PC-9 (cell line): ENCODE results near the gene FLRT3. TPM values are rescaled to one million over a fixed set of nuclear protein-coding genes. Genes with fewer than 3 reads are reported as not detected.

ENCODE experiments used
- BruUV-seq: library from RNA; stranded (reverse); fragments of 400-500 nt; replicated peaks from 2 replicates; lab custom pipeline; 2021; lab: Mats Ljungman, UMichigan
- CTCF ChIA-PET: fragments of 300-600 bp; sonication (Branson Sonifier 250); formaldehyde crosslinking; loops from one replicate; lab custom pipeline; 2022; ENCODE audit warnings: antibody characterized with exemption; lab: Charles Lee
- POLR2A ChIA-PET: fragments of 300-600 bp; sonication (Branson Sonifier 250); formaldehyde crosslinking; loops from one replicate; lab custom pipeline; 2022; ENCODE audit warnings: antibody characterized with exemption; ENCODE audit not compliant: unreplicated experiment; lab: Charles Lee
- DNase-seq, 2 experiments: peaks; one replicate each; pipeline versions ENCODE4 v3.0.0 to v3.0.0-alpha.2; 2015 to 2022; ENCODE audit warnings: mixed read lengths in 1 of 2
- H2AFZ ChIP-seq: fragments of 200-600 bp; sonication (generic); 2 replicates; pipeline ENCODE4 v1.8.1; 2017; ENCODE audit warnings: antibody characterized with exemption
- H3F3A ChIP-seq: fragments of 200-600 bp; sonication (generic); 2 replicates; pipeline ENCODE4 v1.8.1; 2017; ENCODE audit warnings: antibody characterized with exemption, mild to moderate bottlenecking, low read depth; ENCODE audit not compliant: insufficient read depth
- H3K27ac ChIP-seq: fragments of 200-600 bp; sonication (generic); 2 replicates; pipeline ENCODE4 v1.6.1; 2016; ENCODE audit warnings: mixed run types
- H3K27me3 ChIP-seq: fragments of 200-600 bp; sonication (generic); 2 replicates; pipeline ENCODE4 v1.6.1; 2016; ENCODE audit warnings: low read depth, mixed run types; ENCODE audit not compliant: insufficient read depth
- H3K36me3 ChIP-seq: fragments of 200-600 bp; sonication (generic); 2 replicates; pipeline ENCODE4 v1.6.1; 2016; ENCODE audit warnings: low read depth, mixed run types
- H3K4me1 ChIP-seq: fragments of 200-600 bp; sonication (generic); replicated peaks from 2 replicates; pipeline ENCODE4 v1.6.1; 2016; ENCODE audit warnings: mixed run types; ENCODE audit not compliant: insufficient read depth
- H3K4me2 ChIP-seq: fragments of 200-600 bp; sonication (generic); 2 replicates; pipeline ENCODE4 v1.6.1; 2017; ENCODE audit warnings: mixed run types
- H3K4me3 ChIP-seq: fragments of 200-600 bp; sonication (generic); 2 replicates; pipeline ENCODE4 v1.6.1; 2016; ENCODE audit warnings: mixed run types
- H3K79me2 ChIP-seq: fragments of 200-600 bp; sonication (generic); 2 replicates; pipeline ENCODE4 v1.6.1; 2017; ENCODE audit warnings: low read depth, mixed run types
- H3K9me2 ChIP-seq: fragments of 200-600 bp; sonication (generic); 2 replicates; pipeline ENCODE4 v1.8.1; 2017; ENCODE audit warnings: mild to moderate bottlenecking; ENCODE audit not compliant: insufficient read depth
- H3K9me3 ChIP-seq: fragments of 200-600 bp; sonication (generic); 2 replicates; pipeline ENCODE4 v1.8.1; 2016; ENCODE audit warnings: low read depth; ENCODE audit not compliant: insufficient read depth
- H4K20me1 ChIP-seq: fragments of 200-600 bp; sonication (generic); 2 replicates; pipeline ENCODE4 v1.8.1; 2017; ENCODE audit not compliant: insufficient read depth
- EZH2 ChIP-seq: fragments of 200-600 bp; sonication (generic); IDR thresholded peaks from 2 replicates; pipeline ENCODE4 v1.8.0; 2017; ENCODE audit warnings: antibody characterized with exemption, low read depth
- intact Hi-C: fragments of 100-400 bp; cut with micrococcal nuclease; formaldehyde crosslinking; loops from one replicate; pipeline ENCODE4 v1.10.0; 2022; ENCODE audit not compliant: unreplicated experiment
- total RNA-seq: library from RNA; stranded (reverse); gene quantifications from 2 replicates; pipeline ENCODE4 v1.2.3, GENCODE V29; 2021
- TF ChIP-seq, protein P1 (sequence below): fragments of 200-600 bp; sonication (generic); conservative IDR thresholded peaks from 2 replicates; pipeline ENCODE4 v1.6.1; 2017; ENCODE audit warnings: mixed run types, antibody characterized with exemption, mild to moderate bottlenecking, moderate library complexity

Gene FLRT3
- total RNA-seq, 1 experiment from 2014 or later, result 0.70 TPM

DNA sequence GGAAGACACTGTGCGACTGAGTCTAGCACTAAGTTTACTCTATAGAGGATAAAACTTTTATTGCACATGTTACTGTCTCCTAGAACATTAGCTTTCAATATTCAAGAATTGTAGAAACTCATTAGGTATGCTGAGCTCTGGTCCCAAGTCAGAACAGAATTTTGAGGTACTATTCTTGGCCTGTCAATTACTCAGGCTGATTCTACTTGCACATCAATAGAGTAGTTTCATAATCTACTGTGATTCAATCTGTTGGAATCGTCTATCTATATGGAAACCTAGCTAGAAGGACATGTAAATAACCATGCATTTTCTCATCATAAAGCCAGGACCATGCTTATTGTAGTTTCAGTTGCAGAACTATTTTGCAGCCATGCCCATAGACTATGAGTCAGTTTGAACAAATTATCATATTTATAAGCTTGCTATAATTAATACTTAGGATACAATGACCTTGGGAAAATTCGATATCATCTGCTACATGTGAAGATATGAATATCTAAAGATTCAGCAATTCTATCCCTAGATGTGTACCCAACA is 41.6 kb downstream of the FLRT3 start:
- no peaks in the 10 kb centered on the region for H3F3A ChIP-seq
- no peaks in the 10 kb centered on the region for H3K36me3 ChIP-seq
- no peaks in the 10 kb centered on the region for H3K9me2 ChIP-seq
- no peak for DNase-seq
- H3K9me3 ChIP-seq, result no peaks in the 10 kb centered on the region
- no peaks in the 10 kb centered on the region for H3K79me2 ChIP-seq
- CTCF ChIA-PET, result no interaction called here
- H4K20me1 ChIP-seq, result no peaks in the 10 kb centered on the region
- no TSS peak for BruUV-seq
- H3K27ac ChIP-seq, result no peak overlapping the region
- no peaks in the 10 kb centered on the region for H3K27me3 ChIP-seq
- intact Hi-C loops, result no loop called here
- H3K4me2 ChIP-seq, result no peak overlapping the region
- H3K4me3 ChIP-seq, result no peak overlapping the region
- POLR2A ChIA-PET, result interaction anchor here (0.5 kb wide), 1 partner anchor 109 kb away, joined by 3 read pairs; no protein-coding TSS in a partner anchor
- no peak overlapping the region for H2AFZ ChIP-seq
- TF ChIP-seq, protein P1, sequence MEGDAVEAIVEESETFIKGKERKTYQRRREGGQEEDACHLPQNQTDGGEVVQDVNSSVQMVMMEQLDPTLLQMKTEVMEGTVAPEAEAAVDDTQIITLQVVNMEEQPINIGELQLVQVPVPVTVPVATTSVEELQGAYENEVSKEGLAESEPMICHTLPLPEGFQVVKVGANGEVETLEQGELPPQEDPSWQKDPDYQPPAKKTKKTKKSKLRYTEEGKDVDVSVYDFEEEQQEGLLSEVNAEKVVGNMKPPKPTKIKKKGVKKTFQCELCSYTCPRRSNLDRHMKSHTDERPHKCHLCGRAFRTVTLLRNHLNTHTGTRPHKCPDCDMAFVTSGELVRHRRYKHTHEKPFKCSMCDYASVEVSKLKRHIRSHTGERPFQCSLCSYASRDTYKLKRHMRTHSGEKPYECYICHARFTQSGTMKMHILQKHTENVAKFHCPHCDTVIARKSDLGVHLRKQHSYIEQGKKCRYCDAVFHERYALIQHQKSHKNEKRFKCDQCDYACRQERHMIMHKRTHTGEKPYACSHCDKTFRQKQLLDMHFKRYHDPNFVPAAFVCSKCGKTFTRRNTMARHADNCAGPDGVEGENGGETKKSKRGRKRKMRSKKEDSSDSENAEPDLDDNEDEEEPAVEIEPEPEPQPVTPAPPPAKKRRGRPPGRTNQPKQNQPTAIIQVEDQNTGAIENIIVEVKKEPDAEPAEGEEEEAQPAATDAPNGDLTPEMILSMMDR, result no peak
- TF ChIP-seq EZH2, result no peak
- no peaks in the 10 kb centered on the region for H3K4me1 ChIP-seq

DNA sequence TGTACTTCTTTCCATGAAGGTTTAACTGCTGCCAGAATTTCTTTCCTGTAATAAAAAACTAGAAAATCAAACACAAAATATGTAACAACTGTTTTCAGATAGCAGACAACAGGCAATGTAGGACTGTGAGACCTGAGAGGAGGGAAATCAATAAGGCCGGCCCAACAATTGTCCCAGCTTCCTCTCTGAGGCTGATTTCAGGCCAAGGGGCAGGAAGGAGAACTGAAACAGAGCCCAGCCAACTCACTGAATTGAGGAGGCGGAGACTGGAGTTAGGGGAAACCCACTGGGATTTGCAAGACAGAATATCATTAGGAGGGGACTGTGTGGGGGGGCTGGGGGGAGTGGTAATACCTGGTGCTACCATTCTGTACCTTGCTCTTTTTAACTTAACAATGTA is 42.2 kb downstream of the FLRT3 start:
- Histone ChIP-seq H3K9me2 (no peaks in the 10 kb centered on the region), H3K4me3 (no peak overlapping the region), H2AFZ (no peak overlapping the region), H3F3A (no peaks in the 10 kb centered on the region), H3K4me1 (no peaks in the 10 kb centered on the region), H3K27me3 (no peaks in the 10 kb centered on the region), H3K79me2 (no peaks in the 10 kb centered on the region), H4K20me1 (no peaks in the 10 kb centered on the region), H3K36me3 (no peaks in the 10 kb centered on the region), H3K4me2 (no peak overlapping the region), H3K27ac (no peak overlapping the region), H3K9me3 (no peaks in the 10 kb centered on the region)
- no peak for DNase-seq
- TF ChIP-seq, protein P1, result no peak
- no peak for TF ChIP-seq EZH2
- BruUV-seq, result no TSS peak
- ChIA-PET POLR2A (no interaction called here), CTCF (no interaction called here)
- intact Hi-C loops, result no loop called here

DNA sequence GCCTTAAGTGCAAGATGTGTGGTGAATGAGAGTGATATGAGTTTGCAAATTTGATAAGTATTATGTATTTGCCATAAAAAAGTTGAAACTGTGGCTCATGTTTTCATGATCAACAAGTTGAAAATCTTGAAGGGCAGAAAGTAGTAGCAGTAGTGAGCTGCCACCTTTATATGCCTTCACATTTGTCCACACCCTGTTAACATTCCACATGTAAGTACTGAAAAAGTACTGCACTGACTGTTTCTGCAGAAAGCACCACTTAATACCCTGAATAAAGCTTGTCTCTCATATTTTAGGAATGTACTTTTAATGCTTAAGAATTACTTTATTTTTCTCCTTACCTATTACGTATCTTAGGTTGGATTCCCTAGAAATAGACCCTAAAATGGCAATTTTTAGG is 45.9 kb downstream of the FLRT3 start:
- DNase-seq, result no peak
- Histone ChIP-seq H3K79me2 (no peaks in the 10 kb centered on the region), H3K9me2 (no peaks in the 10 kb centered on the region), H3K36me3 (no peaks in the 10 kb centered on the region), H3K9me3 (no peaks in the 10 kb centered on the region; the same call in 1 of the 2 replicates), H3K4me1 (peaks cover 24% of the 10 kb centered on the region), H3K27ac (no peak overlapping the region), H3K4me3 (no peak overlapping the region), H3K4me2 (no peak overlapping the region), H4K20me1 (no peaks in the 10 kb centered on the region), H2AFZ (no peak overlapping the region), H3F3A (peaks cover 18% of the 10 kb centered on the region; the same call in 1 of the 2 replicates), H3K27me3 (no peaks in the 10 kb centered on the region)
- TF ChIP-seq, protein P1, result no peak
- no peak for TF ChIP-seq EZH2
- BruUV-seq, result no TSS peak
- intact Hi-C loops, result no loop called here
- CTCF ChIA-PET, result no interaction called here
- POLR2A ChIA-PET, result no interaction called here
